RPMI7951 (cell line): Measurements from ENCODE around the gene TTC5. TPM values are rescaled to one million over a fixed set of nuclear protein-coding genes. Genes with fewer than 3 reads are reported as not detected.
"Not testable (repeated sequence)": the region's sequence is repeated elsewhere in the genome, so short reads cannot be mapped to it uniquely, and the experiment has no call there.

Source experiments
- DNase-seq: peaks from one replicate; pipeline ENCODE4 v3.0.0-alpha.2; 2012; ENCODE audit warnings: low read depth
- total RNA-seq: library from RNA; depleted of rRNA; stranded (reverse); fragments of >200 nt; shearing (Covaris generic); gene quantifications from 2 replicates; pipeline ENCODE4 v1.2.3, GENCODE V29; 2014; rRNA removed

Gene TTC5
- total RNA-seq, 1 experiment from 2014 or later: 12.3 TPM

- DNase-seq: no peak
These were observed 300 bp upstream of the TTC5 start for GRCh38 chr14:20306079-20306423.

DNA sequence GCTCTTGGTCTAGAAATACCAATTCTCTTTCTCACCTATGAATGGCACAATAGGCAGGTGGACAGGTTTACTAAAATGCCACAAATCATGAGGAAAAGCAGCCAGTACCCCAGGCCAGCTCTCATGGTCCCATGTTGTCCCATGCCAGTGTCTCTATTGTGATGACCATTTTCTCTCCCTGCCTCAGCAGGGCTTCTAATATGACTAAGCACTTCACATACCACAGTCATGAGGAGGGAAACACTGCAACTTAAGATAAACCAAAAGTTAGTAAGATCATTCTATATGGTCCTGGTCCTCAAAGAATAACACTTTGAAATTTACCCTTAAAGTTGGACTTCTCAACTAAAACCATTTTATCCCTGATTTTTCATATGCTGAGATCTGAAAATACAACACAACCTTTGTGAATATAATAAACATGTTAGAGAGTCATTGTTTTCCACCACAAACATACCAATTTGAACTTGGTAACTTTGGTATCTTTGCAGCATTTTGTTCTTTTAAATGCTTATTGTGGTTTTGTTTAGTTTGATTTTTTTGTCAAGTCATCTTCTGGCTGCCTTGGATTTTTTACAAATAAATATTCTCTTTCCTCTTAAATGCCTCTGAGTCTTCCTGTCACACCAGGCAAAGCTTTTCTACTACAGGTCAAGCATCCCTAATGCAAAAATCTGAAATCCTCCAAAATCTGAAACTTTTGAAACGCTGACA, 3.6 kb downstream of the TTC5 start:
- DNase-seq: peak; percentile 8

DNA sequence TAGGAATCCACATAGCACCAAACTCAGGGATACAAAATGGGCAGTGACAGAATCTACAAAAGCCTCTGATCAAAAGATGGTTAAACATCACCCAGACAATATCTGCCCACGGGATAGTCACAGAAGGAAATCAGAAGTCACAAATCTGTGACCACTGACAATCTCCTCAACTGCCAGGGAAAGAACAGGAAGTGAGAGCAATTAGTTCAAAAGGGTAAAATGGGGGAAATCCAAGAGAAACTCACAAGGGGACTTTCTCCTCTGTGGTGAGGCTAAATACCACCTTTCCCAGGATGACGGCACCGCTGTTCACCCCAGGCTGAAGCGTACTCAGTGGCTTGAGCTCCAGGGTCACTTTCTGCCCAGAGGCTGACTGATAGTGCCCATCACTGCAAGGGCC, 10.7 kb downstream of the TTC5 start:
- no peak for DNase-seq

DNA sequence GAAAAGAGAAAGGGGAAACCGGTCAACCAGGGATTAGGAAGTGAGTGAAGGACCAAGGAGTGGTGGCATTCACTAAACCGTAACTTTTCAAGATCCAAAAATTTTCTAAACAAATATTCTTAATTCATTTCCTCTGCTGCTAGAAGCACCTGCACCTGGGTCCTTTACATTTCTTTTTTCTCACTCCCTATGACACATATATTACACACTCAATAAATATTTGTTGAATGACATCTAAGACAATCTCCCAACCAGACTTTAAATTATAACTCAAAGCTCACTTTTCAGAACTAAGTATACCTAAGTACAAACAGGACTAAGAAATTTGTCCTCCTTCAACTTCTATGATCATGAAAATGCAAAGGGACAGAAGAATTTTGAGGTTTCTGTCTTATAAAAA, 11.1 kb downstream of the TTC5 start:
- no peak for DNase-seq

- not testable (repeated sequence) for DNase-seq
These were observed 23.8 kb downstream of the TTC5 start for GRCh38 chr14:20281998-20282397.

- not testable (repeated sequence) for DNase-seq
These were observed 25.5 kb downstream of the TTC5 start for GRCh38 chr14:20280265-20280664.

GRCh38 chr14:20278414-20278813, 27.3 kb downstream of the TTC5 start:
- peak; percentile 27 for DNase-seq

DNA sequence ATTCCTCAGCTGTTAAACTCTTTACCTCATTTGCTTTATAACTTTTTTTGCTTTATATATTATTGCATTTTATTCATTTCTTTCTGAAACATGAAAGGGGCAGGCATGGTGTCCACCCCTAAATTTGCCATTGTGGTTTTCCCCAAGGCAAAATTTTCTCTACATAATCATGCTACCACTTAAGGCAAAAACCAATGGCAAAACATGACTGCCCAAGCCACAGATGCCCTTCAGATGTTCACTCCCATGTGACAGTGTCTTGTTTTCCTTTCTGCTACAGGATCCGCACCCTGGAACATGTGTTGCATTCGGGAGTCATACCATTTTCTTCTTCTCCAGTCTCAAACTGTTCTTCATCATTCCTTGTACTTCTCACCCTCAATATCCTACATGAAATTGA, 28.3 kb downstream of the TTC5 start:
- DNase-seq: no peak

- no peak for DNase-seq
These were observed 31.7 kb downstream of the TTC5 start for GRCh38 chr14:20274062-20274461.

DNA sequence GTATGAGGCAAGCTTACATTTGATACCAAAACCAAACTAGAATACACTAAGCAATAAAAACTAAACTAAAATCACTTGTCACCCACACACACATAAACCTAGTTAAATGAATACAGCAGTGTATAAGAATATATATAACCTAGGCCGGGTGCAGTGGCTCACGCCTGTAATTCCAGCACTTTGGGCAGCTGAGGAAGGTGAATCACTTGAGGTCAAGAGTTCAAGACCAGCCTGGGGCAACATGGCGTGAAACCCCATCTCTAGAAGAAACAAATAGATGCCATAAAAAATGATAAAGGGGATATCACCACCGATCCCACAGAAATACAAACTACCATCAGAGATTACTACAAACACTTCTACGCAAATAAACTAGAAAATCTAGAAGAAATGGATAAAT, 41.4 kb downstream of the TTC5 start:
- DNase-seq: peak; percentile 67

DNA sequence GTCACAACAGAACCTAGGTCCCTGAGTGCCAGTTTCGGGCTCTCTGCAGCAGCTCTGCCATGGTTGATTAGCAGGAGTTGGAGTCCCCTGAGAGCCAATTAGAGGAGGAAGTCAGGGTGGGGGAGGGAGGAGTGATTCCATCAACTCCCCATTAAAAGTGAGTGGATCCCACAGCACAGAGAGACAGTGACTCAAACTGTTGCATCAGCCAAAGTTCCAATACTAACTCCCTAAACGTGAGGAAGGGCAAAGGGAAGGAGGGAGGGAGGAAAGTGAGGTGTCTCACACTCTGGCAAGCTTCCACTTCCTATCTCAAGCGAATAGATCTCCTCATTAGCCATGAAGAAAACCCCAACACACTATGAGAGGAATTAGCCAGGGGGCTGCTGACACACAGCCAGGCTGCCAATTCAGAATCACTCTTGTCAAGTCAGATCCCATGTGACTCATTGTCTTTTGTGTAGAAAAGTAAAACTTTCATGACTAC, 43.1 kb downstream of the TTC5 start:
- DNase-seq: peak; percentile 90

- no peak for DNase-seq
These were observed 58.0 kb downstream of the TTC5 start for GRCh38 chr14:20247646-20248246.

Other genes with a start within 250 kb of the TTC5 start
- gene OR4L1, start 245.9 kb downstream of the TTC5 start, total RNA-seq: not detected in 2 replicates
- not detected in 2 replicates for gene OR4K17, start 195.2 kb downstream of the TTC5 start, total RNA-seq
- not detected in 2 replicates for gene OR4N5, start 167.1 kb downstream of the TTC5 start, total RNA-seq
- gene OR11G2, start 115.1 kb downstream of the TTC5 start, total RNA-seq: not detected in 2 replicates
- not detected in 2 replicates for gene OR11H6, start 82.2 kb downstream of the TTC5 start, total RNA-seq
- gene OR11H7, start 77.0 kb downstream of the TTC5 start, total RNA-seq: not detected in 2 replicates
- gene OR11H4, start 66.7 kb downstream of the TTC5 start, total RNA-seq: not detected in 2 replicates
- 51.2 and 52.4 TPM in 2 replicates for gene CCNB1IP1, start 27.3 kb upstream of the TTC5 start, total RNA-seq
- 23.4 and 31.0 TPM in 2 replicates for gene PARP2, start 37.7 kb upstream of the TTC5 start, total RNA-seq
- gene TEP1, start 107.5 kb upstream of the TTC5 start, total RNA-seq: 8.2 and 8.9 TPM in 2 replicates
- not detected in 2 replicates for gene KLHL33, start 130.2 kb upstream of the TTC5 start, total RNA-seq
- gene OSGEP, start 148.9 kb upstream of the TTC5 start, total RNA-seq: 19.9 and 26.9 TPM in 2 replicates
- gene APEX1, start 149.3 kb upstream of the TTC5 start, total RNA-seq: 41.7 and 49.5 TPM in 2 replicates
- gene PIP4P1, start 155.5 kb upstream of the TTC5 start, total RNA-seq: 16.5 and 22.9 TPM in 2 replicates
- 42.3 and 45.0 TPM in 2 replicates for gene PNP, start 163.5 kb upstream of the TTC5 start, total RNA-seq
- gene RNASE10, start 199.6 kb upstream of the TTC5 start, total RNA-seq: not detected in 2 replicates